Osteocyte (in vitro differentiated cells): ENCODE results near the gene FREM3. TPM values are rescaled to one million over a fixed set of nuclear protein-coding genes. Genes with fewer than 3 reads are reported as not detected.
"Not testable (repeated sequence)": the region's sequence is repeated elsewhere in the genome, so short reads cannot be mapped to it uniquely, and the experiment has no call there.

ENCODE experiments used
- DNase-seq: peaks from one replicate; pipeline ENCODE4 v3.0.0; 2021; ENCODE audit warnings: mixed read lengths; ENCODE audit not compliant: unreplicated experiment; ENCODE audit errors: extremely low spot score
- H3K27ac Mint-ChIP-seq: one replicate; pipeline ENCODE4 v1.8.0; 2021; ENCODE audit warnings: mild to moderate bottlenecking, mixed read lengths; ENCODE audit not compliant: unreplicated experiment
- H3K27me3 Mint-ChIP-seq: one replicate; pipeline ENCODE4 v1.8.0; 2021; ENCODE audit warnings: mixed read lengths; ENCODE audit not compliant: unreplicated experiment
- H3K36me3 Mint-ChIP-seq: one replicate; pipeline ENCODE4 v1.8.0; 2021; ENCODE audit warnings: mixed read lengths; ENCODE audit not compliant: unreplicated experiment
- H3K4me1 Mint-ChIP-seq: one replicate; pipeline ENCODE4 v1.8.0; 2021; ENCODE audit warnings: mixed read lengths; ENCODE audit not compliant: unreplicated experiment
- H3K4me3 Mint-ChIP-seq: one replicate; pipeline ENCODE4 v1.8.0; 2021; ENCODE audit warnings: mild to moderate bottlenecking, moderate library complexity, mixed read lengths; ENCODE audit not compliant: unreplicated experiment
- H3K9me3 Mint-ChIP-seq: one replicate; pipeline ENCODE4 v1.8.0; 2021; ENCODE audit warnings: mixed read lengths; ENCODE audit not compliant: unreplicated experiment
- CTCF ChIP-seq: fragments of 200-600 bp; sonication (generic); IDR thresholded peaks from 2 replicates; pipeline ENCODE4 v1.5.0; 2021; ENCODE audit warnings: antibody characterized with exemption, mild to moderate bottlenecking, moderate library complexity
- long read RNA-seq: library from polyadenylated mRNA; unstranded; transcript quantifications from one replicate; pipeline ENCODE4 v2.0.0, GENCODE V29; 2021
- total RNA-seq: library from RNA; stranded (reverse); gene quantifications from 2 replicates; pipeline ENCODE4 v1.2.1, GENCODE V29; 2021

FREM3 gene
- total RNA-seq, result not detected in 2 replicates
- long read RNA-seq, partial matches to known transcripts, result 1 of 1 reads
- long read RNA-seq, other reads (novel, unspliced or antisense), result 0 of 1 reads

- TF ChIP-seq CTCF, result no peak
- Mint-ChIP-seq H3K27ac (no peak within 1 kb of the TSS), H3K9me3 (no peaks in the 10 kb centered on the region), H3K27me3 (peaks cover 43% of the 10 kb centered on the region), H3K4me3 (peak within 1 kb of the TSS; percentile 26), H3K36me3 (no peaks in the 10 kb centered on the region), H3K4me1 (peaks cover 4% of the 10 kb centered on the region)
- no peak for DNase-seq
Measured at GRCh38 chr4:143700416-143701352, at the start of gene FREM3. TSS of gene FREM3 (minus strand) at chr4:143700675. CDS start at chr4:143700675, 0 bp downstream.

GRCh38 chr4:143745874-143746273, 45.4 kb upstream of the FREM3 start:
- TF ChIP-seq CTCF, result no peak
- Mint-ChIP-seq H3K27me3 (peaks cover 7% of the 10 kb centered on the region), H3K27ac (no peak overlapping the region), H3K36me3 (no peaks in the 10 kb centered on the region), H3K4me3 (no peak overlapping the region), H3K9me3 (no peaks in the 10 kb centered on the region), H3K4me1 (no peaks in the 10 kb centered on the region)
- no peak for DNase-seq

GRCh38 chr4:143743591-143743990, 43.1 kb upstream of the FREM3 start:
- DNase-seq, result no peak
- Mint-ChIP-seq H3K27me3 (peaks cover 7% of the 10 kb centered on the region), H3K36me3 (no peaks in the 10 kb centered on the region), H3K4me3 (no peak overlapping the region), H3K27ac (no peak overlapping the region), H3K9me3 (no peaks in the 10 kb centered on the region), H3K4me1 (no peaks in the 10 kb centered on the region)
- no peak for TF ChIP-seq CTCF

GRCh38 chr4:143742834-143743233, 42.4 kb upstream of the FREM3 start:
- Mint-ChIP-seq H3K27me3 (peaks cover 7% of the 10 kb centered on the region), H3K4me1 (no peaks in the 10 kb centered on the region), H3K27ac (no peak overlapping the region), H3K36me3 (no peaks in the 10 kb centered on the region), H3K4me3 (no peak overlapping the region), H3K9me3 (no peaks in the 10 kb centered on the region)
- no peak for TF ChIP-seq CTCF
- no peak for DNase-seq

GRCh38 chr4:143736861-143737260, 36.4 kb upstream of the FREM3 start:
- no peaks in the 10 kb centered on the region for H3K9me3 Mint-ChIP-seq
- H3K27ac Mint-ChIP-seq, result no peak overlapping the region
- H3K4me3 Mint-ChIP-seq, result no peak overlapping the region
- H3K4me1 Mint-ChIP-seq, result no peaks in the 10 kb centered on the region
- H3K36me3 Mint-ChIP-seq, result no peaks in the 10 kb centered on the region
- TF ChIP-seq CTCF, result no peak
- no peak for DNase-seq
- peaks cover 4% of the 10 kb centered on the region for H3K27me3 Mint-ChIP-seq

- H3K4me3 Mint-ChIP-seq, H3K36me3 Mint-ChIP-seq, H3K27ac Mint-ChIP-seq, H3K9me3 Mint-ChIP-seq, H3K4me1 Mint-ChIP-seq, DNase-seq, H3K27me3 Mint-ChIP-seq: not testable (repeated sequence)
Measured at GRCh38 chr4:143736061-143736460, 35.6 kb upstream of the FREM3 start.
